ENCODE measurements around the gene TXLNA. TPM values are rescaled to one million over a fixed set of nuclear protein-coding genes. Genes with fewer than 3 reads are reported as not detected.

TXLNA gene
- total RNA-seq, 1 donor from 2014 or later, result 47.5 TPM

- Histone ChIP-seq H3K27ac (no peak overlapping the region), H3K4me3 (no peak overlapping the region), H3K4me1 (no peaks in the 10 kb centered on the region), H3K27me3 (no peaks in the 10 kb centered on the region), H3K9me3 (no peaks in the 10 kb centered on the region), H3K36me3 (peaks cover 60% of the 10 kb centered on the region)
- DNase-seq (no peak), ATAC-seq (no peak)
- intact Hi-C loops (cut with DNase I), result no loop called here
- TF ChIP-seq CTCF (IDR thresholded peaks at IDR 0.05), result no peak
Observed at GRCh38 chr1:32231843-32232432, 52.5 kb downstream of the TXLNA start.

GRCh38 chr1:32232558-32233304 lies 53.3 kb downstream of the TXLNA start:
- TF ChIP-seq CTCF (IDR thresholded peaks at IDR 0.05), result no peak
- H3K4me1 ChIP-seq, result no peaks in the 10 kb centered on the region
- intact Hi-C loops (cut with DNase I), result no loop called here

GRCh38 chr1:32234792-32235191 lies 55.3 kb downstream of the TXLNA start:
- H3K27ac ChIP-seq, result no peak overlapping the region
- H3K27me3 ChIP-seq, result no peaks in the 10 kb centered on the region
- H3K4me3 ChIP-seq, result no peak overlapping the region
- no peaks in the 10 kb centered on the region for H3K4me1 ChIP-seq
- DNase-seq (no peak), ATAC-seq (no peak)
- H3K36me3 ChIP-seq, result peaks cover 31% of the 10 kb centered on the region
- no peaks in the 10 kb centered on the region for H3K9me3 ChIP-seq
- TF ChIP-seq CTCF (IDR thresholded peaks at IDR 0.05), result no peak
- intact Hi-C loops (cut with DNase I), result no loop called here

More at GRCh38 chr1:32232558-32233304, 53.3 kb downstream of the TXLNA start:
- ATAC-seq (no peak), DNase-seq (no peak)
- Histone ChIP-seq H3K27me3 (no peaks in the 10 kb centered on the region), H3K27ac (no peak overlapping the region), H3K9me3 (no peaks in the 10 kb centered on the region), H3K36me3 (peaks cover 52% of the 10 kb centered on the region), H3K4me3 (no peak overlapping the region)

GRCh38 chr1:32239337-32239736 lies 59.9 kb downstream of the TXLNA start:
- no peak overlapping the region for H3K27ac ChIP-seq
- no peaks in the 10 kb centered on the region for H3K9me3 ChIP-seq
- H3K4me3 ChIP-seq, result no peak overlapping the region
- peaks cover 17% of the 10 kb centered on the region for H3K4me1 ChIP-seq
- no peak for DNase-seq
- H3K27me3 ChIP-seq, result no peaks in the 10 kb centered on the region
- no peak for TF ChIP-seq CTCF (IDR thresholded peaks at IDR 0.05)
- intact Hi-C loops (cut with DNase I), result no loop called here
- ATAC-seq, result no peak
- H3K36me3 ChIP-seq, result no peaks in the 10 kb centered on the region

- no peak for TF ChIP-seq CTCF (IDR thresholded peaks at IDR 0.05)
- Histone ChIP-seq H3K4me1 (peaks cover 17% of the 10 kb centered on the region), H3K27ac (no peak overlapping the region), H3K4me3 (peak overlapping the region; percentile 79), H3K36me3 (no peaks in the 10 kb centered on the region), H3K9me3 (no peaks in the 10 kb centered on the region), H3K27me3 (no peaks in the 10 kb centered on the region)
- intact Hi-C loops (cut with DNase I), result loop anchor here (10.0 kb wide), 1 partner anchor 55 kb away; the partner anchor contains the start of gene HDAC1
- DNase-seq, result no peak
- peak; percentile 2 for ATAC-seq
Observed at GRCh38 chr1:32239790-32240139, 60.3 kb downstream of the TXLNA start.

Data from upper lobe of right lung (tissue), 1 donor.